K562 (cell line): ENCODE data around the gene CD82. TPM values are rescaled to one million over a fixed set of nuclear protein-coding genes. Genes with fewer than 3 reads are reported as not detected.

ENCODE experiments used
- ATAC-seq: fragments of 200-7000 bp; cut with Tn5 transposase; 3 replicates; pipeline ENCODE4 v1.9.1; 2020; ENCODE audit warnings: moderate library complexity
- BruUV-seq: library from RNA; stranded (reverse); fragments of 400-500 nt; replicated peaks from 2 replicates; lab custom pipeline; 2021; lab: Mats Ljungman, UMichigan
- CTCF ChIA-PET: fragments of 300-600 bp; formaldehyde crosslinking; extraction: SDS; loops from one replicate; lab custom pipeline; 2021; ENCODE audit warnings: low intra/inter-chr PET ratio; lab: Yijun Ruan, JAX
- POLR2A ChIA-PET: fragments of 300-600, 350-650 bp; sonication (Branson Sonifier 250); formaldehyde crosslinking; extraction: SDS; loops from one replicate; lab custom pipeline; 2021; ENCODE audit warnings: antibody characterized with exemption, inconsistent platforms; lab: Yijun Ruan, JAX
- DNase-seq, 4 experiments: peaks; one replicate each; pipeline versions ENCODE4 v3.0.0 to v3.0.0-alpha.2; 2011 to 2018; ENCODE audit warnings: low spot score in 3 of 4, mixed read lengths in 3 of 4; ENCODE audit errors: extremely low read depth in 1 of 4
- FAIRE-seq: peaks from 2 replicates; lab custom pipeline; 2011; peaks lifted over from hg19 to GRCh38; lab: Jason Lieb, UNC
- H2AFZ ChIP-seq: 2 replicates; pipeline ENCODE4 v1.6.0; 2011; ENCODE audit warnings: low read depth, low read length, control low read depth, inconsistent platforms
- H3K27ac ChIP-seq: fragments of 200-600 bp; 3 replicates; pipeline ENCODE4 v1.8.0; 2011; ENCODE audit warnings: low read depth, mild to moderate bottlenecking, control low read depth, inconsistent platforms, low read length, moderate library complexity, mixed read lengths; ENCODE audit errors: extremely low read depth
- H3K27me3 ChIP-seq, 2 experiments: fragments of 300-600 bp in 1 of 2; 2 replicates in 1 of 2; 3 replicates in 1 of 2; pipeline versions ENCODE4 v1.6.0 to v1.8.0; 2011; ENCODE audit warnings: inconsistent platforms in 2 of 2, low read length in 2 of 2, mild to moderate bottlenecking in 1 of 2, mixed read lengths in 1 of 2, moderate library complexity in 1 of 2; ENCODE audit not compliant: control insufficient read depth in 2 of 2, insufficient read depth in 2 of 2
- H3K36me3 ChIP-seq: fragments of 300-600 bp; 3 replicates; pipeline ENCODE4 v1.8.0; 2011; ENCODE audit warnings: mild to moderate bottlenecking, low read length, inconsistent platforms; ENCODE audit not compliant: control insufficient read depth, insufficient read depth
- H3K4me1 ChIP-seq, 2 experiments: fragments of 200-600 bp in 1 of 2; replicated peaks in 1 of 2; 2 replicates in 1 of 2; 3 replicates in 1 of 2; pipeline versions ENCODE4 v1.5.1 to v1.8.0; 2011; ENCODE audit warnings: inconsistent platforms in 2 of 2, low read length in 2 of 2, mild to moderate bottlenecking in 1 of 2, mixed read lengths in 1 of 2, moderate library complexity in 1 of 2; ENCODE audit not compliant: control insufficient read depth in 2 of 2, insufficient read depth in 2 of 2
- H3K4me2 ChIP-seq: 2 replicates; pipeline ENCODE4 v1.6.1; 2011; ENCODE audit warnings: low read length, control low read depth, inconsistent platforms, mixed read lengths; ENCODE audit not compliant: insufficient read depth
- H3K4me3 ChIP-seq: fragments of 200-600 bp; sonication (generic), shearing (Covaris generic); 2 replicates; pipeline ENCODE4 v1.5.1; 2016; ENCODE audit warnings: control low read depth, inconsistent platforms
- H3K79me2 ChIP-seq: fragments of 200-600 bp; 3 replicates; pipeline ENCODE4 v1.8.0; 2011; ENCODE audit warnings: low read length, inconsistent platforms; ENCODE audit not compliant: control insufficient read depth, insufficient read depth
- H3K9ac ChIP-seq, 2 experiments: 2 replicates each; pipeline versions ENCODE4 v1.6.0 to v1.6.1; 2011; ENCODE audit warnings: low read depth in 2 of 2, low read length in 2 of 2, control low read depth in 1 of 2, inconsistent platforms in 1 of 2, mild to moderate bottlenecking in 1 of 2, mixed read lengths in 1 of 2; ENCODE audit not compliant: insufficient read depth in 1 of 2
- H3K9me1 ChIP-seq: one replicate; pipeline ENCODE4 v1.6.0; 2011; ENCODE audit warnings: inconsistent platforms, mild to moderate bottlenecking, low read length, moderate library complexity; ENCODE audit not compliant: control insufficient read depth, insufficient read depth
- H3K9me3 ChIP-seq: replicated peaks from 2 replicates; pipeline ENCODE4 v1.5.1; 2011; ENCODE audit warnings: low read depth, low read length, inconsistent platforms; ENCODE audit not compliant: control insufficient read depth, insufficient read depth
- H4K20me1 ChIP-seq: replicated peaks from 2 replicates; pipeline ENCODE4 v1.6.1; 2011; ENCODE audit warnings: low read length, inconsistent platforms, mixed read lengths; ENCODE audit not compliant: control insufficient read depth, insufficient read depth
- MEIS2 ChIP-seq: fragments of 450-650 bp; IDR thresholded peaks from 2 replicates; pipeline ENCODE4 v1.6.1; 2014; ENCODE audit warnings: mild to moderate bottlenecking; ENCODE audit not compliant: partially characterized antibody
- ZNF239 ChIP-seq: fragments of 250-450 bp; sonication (Bioruptor Pico); IDR thresholded peaks from 2 replicates; pipeline ENCODE4 v1.4.0; 2020; ENCODE audit warnings: mild to moderate bottlenecking
- WGBS: fragments of 100-300 bp; shearing (Covaris generic); methylation state at CpG from one replicate; pipeline ENCODE4 v1.1.6; 2016; ENCODE audit warnings: low coverage, mixed read lengths; ENCODE audit not compliant: insufficient coverage; ENCODE audit errors: missing lambda C conversion rate; 5-methylcytosine and 5-hydroxymethylcytosine counted together
- in situ Hi-C: fragments of 300-500 bp; cut with MboI; formaldehyde crosslinking; loops from 4 replicates; pipeline ENCODE4 v1.15.0; 2018; ENCODE audit warnings: inconsistent platforms, mixed read lengths
- intact Hi-C: fragments of 100-400 bp; cut with micrococcal nuclease; formaldehyde crosslinking; loops from 2 replicates; pipeline ENCODE4 v1.14.2; 2022
- polyA plus RNA-seq, 8 experiments: library from polyadenylated mRNA; depleted of rRNA in 4 of 8; stranded (reverse) in 5 of 8; unstranded in 3 of 8; fragments of >200 nt; fragmentation: Nextera tagmentation in 2 of 8; fragmentation: Illumina TruSeq in 1 of 8; extraction: Ambion mirVana in 2 of 8; extraction: Trizol in 1 of 8; gene quantifications; 2 replicates each; pipeline versions ENCODE4 v1.2.1 to v1.2.3, GENCODE V29; 2011 to 2014; ENCODE audit warnings: inconsistent platforms in 1 of 8, missing spikeins in 1 of 8
- total RNA-seq, 7 experiments: library from RNA; depleted of rRNA in 6 of 7; stranded (reverse); fragments of >200 nt in 6 of 7; fragmentation: Illumina TruSeq in 2 of 7; extraction: Trizol in 2 of 7; gene quantifications; 2 replicates each; pipeline versions ENCODE4 v1.2.1 to v1.2.3, GENCODE V29; 2011 to 2021; ENCODE audit warnings: low replicate concordance in 1 of 7
- TF ChIP-seq, protein P1 (sequence below): sonication (generic); formaldehyde crosslinking; IDR thresholded peaks from 2 replicates; pipeline ENCODE4 v1.8.1; 2023; ENCODE audit warnings: mild to moderate bottlenecking, missing genetic modification reagents
- TF ChIP-seq, protein P2 (sequence below): IDR thresholded peaks from 2 replicates; pipeline ENCODE4 v1.6.1; 2011; ENCODE audit not compliant: insufficient read length; ENCODE audit errors: extremely low read depth

The CD82 gene
- total and polyA plus RNA-seq, 9 of the 15 experiments (the other 6 are each of a cell fraction or from before 2014, with no cell fraction given) = 0.27 to 9.4 (median 3.0) TPM

DNA sequence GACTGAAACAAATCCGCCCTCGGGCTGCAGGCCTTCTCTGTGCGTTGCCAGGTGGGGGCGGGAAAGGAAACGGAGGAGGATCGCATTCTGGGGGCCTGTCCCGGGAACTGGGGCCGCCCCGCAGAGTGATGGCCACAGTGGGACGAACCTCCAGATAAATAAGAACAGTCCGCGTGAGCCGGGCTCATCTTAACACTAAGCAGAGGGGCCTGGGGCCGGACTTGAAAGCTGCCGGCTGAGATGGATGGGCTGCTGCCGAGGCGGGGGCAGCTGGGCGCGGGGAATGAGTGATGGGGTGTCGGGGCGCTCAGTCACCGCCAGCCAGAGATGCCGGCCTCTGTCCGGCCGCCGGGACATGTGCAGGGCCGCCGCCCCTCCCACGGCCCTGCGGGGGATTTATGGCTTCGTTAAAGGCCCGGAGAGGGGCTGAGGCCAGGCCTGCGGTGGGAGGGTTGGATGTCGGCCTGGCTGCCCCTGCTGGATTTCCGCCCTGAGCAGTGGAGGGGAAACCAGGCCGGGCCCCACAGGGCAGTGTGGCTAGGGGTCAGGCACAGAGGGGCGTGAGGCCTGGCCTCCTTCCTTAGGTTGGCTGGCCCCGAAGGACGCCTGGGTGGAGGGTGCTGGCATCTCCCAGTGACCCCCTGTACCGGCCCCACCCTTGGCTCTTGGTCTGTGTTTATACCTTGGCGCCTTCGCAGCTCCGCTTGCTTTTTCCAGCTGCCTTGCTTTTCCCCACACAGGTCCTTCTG is 45.3 kb upstream of the CD82 start:
- WGBS = 54% methylated on average over 33 of the region's 43 CpGs
- no peak overlapping the region for H3K4me3 ChIP-seq
- ChIA-PET CTCF (no interaction called here), POLR2A (interaction anchor here (0.7 kb wide), 1 partner anchor 10 kb away, joined by 3 read pairs; no protein-coding TSS in a partner anchor)
- H2AFZ ChIP-seq = peak overlapping the region; percentile 53; the same call in 1 of the 2 replicates
- H3K79me2 ChIP-seq = no peaks in the 10 kb centered on the region
- H3K36me3 ChIP-seq = no peaks in the 10 kb centered on the region
- H4K20me1 ChIP-seq = no peaks in the 10 kb centered on the region
- BruUV-seq = no TSS peak
- peaks cover 16 to 20% of the 10 kb centered on the region in 2 experiments for H3K4me1 ChIP-seq
- no peak for FAIRE-seq
- TF ChIP-seq, protein P1, sequence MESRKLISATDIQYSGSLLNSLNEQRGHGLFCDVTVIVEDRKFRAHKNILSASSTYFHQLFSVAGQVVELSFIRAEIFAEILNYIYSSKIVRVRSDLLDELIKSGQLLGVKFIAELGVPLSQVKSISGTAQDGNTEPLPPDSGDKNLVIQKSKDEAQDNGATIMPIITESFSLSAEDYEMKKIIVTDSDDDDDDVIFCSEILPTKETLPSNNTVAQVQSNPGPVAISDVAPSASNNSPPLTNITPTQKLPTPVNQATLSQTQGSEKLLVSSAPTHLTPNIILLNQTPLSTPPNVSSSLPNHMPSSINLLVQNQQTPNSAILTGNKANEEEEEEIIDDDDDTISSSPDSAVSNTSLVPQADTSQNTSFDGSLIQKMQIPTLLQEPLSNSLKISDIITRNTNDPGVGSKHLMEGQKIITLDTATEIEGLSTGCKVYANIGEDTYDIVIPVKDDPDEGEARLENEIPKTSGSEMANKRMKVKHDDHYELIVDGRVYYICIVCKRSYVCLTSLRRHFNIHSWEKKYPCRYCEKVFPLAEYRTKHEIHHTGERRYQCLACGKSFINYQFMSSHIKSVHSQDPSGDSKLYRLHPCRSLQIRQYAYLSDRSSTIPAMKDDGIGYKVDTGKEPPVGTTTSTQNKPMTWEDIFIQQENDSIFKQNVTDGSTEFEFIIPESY (CRISPR knock-in tag) = peak; percentile 34; the same call in 1 of the 2 replicates
- TF ChIP-seq, protein P2, sequence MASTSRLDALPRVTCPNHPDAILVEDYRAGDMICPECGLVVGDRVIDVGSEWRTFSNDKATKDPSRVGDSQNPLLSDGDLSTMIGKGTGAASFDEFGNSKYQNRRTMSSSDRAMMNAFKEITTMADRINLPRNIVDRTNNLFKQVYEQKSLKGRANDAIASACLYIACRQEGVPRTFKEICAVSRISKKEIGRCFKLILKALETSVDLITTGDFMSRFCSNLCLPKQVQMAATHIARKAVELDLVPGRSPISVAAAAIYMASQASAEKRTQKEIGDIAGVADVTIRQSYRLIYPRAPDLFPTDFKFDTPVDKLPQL = no peak
- TF ChIP-seq ZNF239 (CRISPR knock-in tag) (peak; percentile 90), MEIS2 (peak; percentile 15)
- in situ Hi-C loops = no loop called here
- no peaks in the 10 kb centered on the region for H3K9me1 ChIP-seq
- no peak overlapping the region for H3K4me2 ChIP-seq
- ATAC-seq = no peak
- no peaks in the 10 kb centered on the region for H3K27me3 ChIP-seq
- H3K9me3 ChIP-seq = no peaks in the 10 kb centered on the region
- DNase-seq = no peak
- H3K27ac ChIP-seq = no peak overlapping the region
- intact Hi-C loops = loop anchor here (5.0 kb wide), 1 partner anchor 233 kb away; no protein-coding TSS in a partner anchor
- H3K9ac ChIP-seq = 0 out of 4 replicates have a peak overlapping the region, but pooled peaks of 1 of the 2 experiments have one; percentile 37
